ENCODE results near the gene PRR15. TPM values are rescaled to one million over a fixed set of nuclear protein-coding genes. Genes with fewer than 3 reads are reported as not detected.

Gene PRR15
- total and polyA plus RNA-seq, 2 of the 8 experiments (the other 6 are each of a cell fraction or from before 2014, with no cell fraction given), result 4.9 to 7.9 TPM

DNA sequence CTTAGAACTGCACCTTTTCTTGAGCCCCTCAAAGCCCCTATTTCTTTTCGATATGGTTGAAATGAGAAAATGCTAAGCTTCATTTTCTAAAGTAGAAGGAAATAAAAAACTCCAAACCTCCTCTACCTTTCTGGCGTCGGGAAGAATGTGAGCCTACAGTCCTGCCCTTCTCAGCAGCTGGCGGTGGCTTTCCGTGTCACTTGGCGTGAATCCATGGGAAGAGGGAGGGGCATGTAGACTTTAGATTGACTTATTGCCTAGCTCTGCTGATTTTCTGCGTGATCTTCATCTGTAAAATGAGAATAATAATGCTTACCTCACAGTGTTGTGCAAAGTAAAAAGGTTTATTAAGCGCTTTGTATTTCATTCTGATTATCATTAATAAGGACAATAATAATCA lies 35.0 kb downstream of the PRR15 start:
- H3K36me3 ChIP-seq (ENCODE audit: control insufficient read depth in 2 of 4, insufficient read depth in 4 of 4, low read length in 3 of 4), result no peaks in the 10 kb centered on the region
- H2BK120ac ChIP-seq (replicated peaks; ENCODE audit: low read depth, low read length), result no peak overlapping the region
- no peak overlapping the region for H2AFZ ChIP-seq (ENCODE audit: low read length)
- H2BK15ac ChIP-seq (ENCODE audit: low read length), result no peak overlapping the region
- TF ChIP-seq RNF2 (IDR thresholded peaks at IDR 0.05; ENCODE audit: borderline replicate concordance, low read depth, low read length, missing control alignments, poor library complexity, severe bottlenecking) (no peak), CBX8 (IDR thresholded peaks at IDR 0.05; ENCODE audit: borderline replicate concordance, low read depth, low read length) (no peak)
- CTCF ChIA-PET (ENCODE audit: partially characterized antibody), result interaction anchor here (1.5 to 3.6 kb wide), 2 partner anchors 11 to 37 kb away, joined by 3 to 19 read pairs; no protein-coding TSS in a partner anchor
- no peak overlapping the region for H4K91ac ChIP-seq (replicated peaks; ENCODE audit: insufficient read length, low read length)
- WGBS, 2 experiments (ENCODE audit: extremely low coverage in 1 of 2, insufficient coverage in 1 of 2, insufficient read length in 1 of 2, insufficient replicate concordance in 2 of 2, low coverage in 1 of 2, low lambda C conversion rate in 2 of 2, missing lambda C conversion rate in 1 of 2), result 91% methylated on average over 8 of the region's 8 CpGs; no CpG with 5 or more reads in 1 of the 2 experiments
- H3K9me3 ChIP-seq (ENCODE audit: insufficient read depth in 2 of 2, low read depth in 1 of 2, low read length in 1 of 2), result no peaks in the 10 kb centered on the region
- no peak overlapping the region for H2BK20ac ChIP-seq (ENCODE audit: low read length)
- no peaks in the 10 kb centered on the region for H4K20me1 ChIP-seq (replicated peaks in 1 of 2; ENCODE audit: control insufficient read depth in 1 of 2, insufficient read depth in 2 of 2, low read length in 2 of 2)
- H3K56ac ChIP-seq (replicated peaks; ENCODE audit: insufficient read length, low read depth, low read length), result no peak overlapping the region
- H3K4me3 ChIP-seq (ENCODE audit: extremely low read depth in 1 of 4, insufficient read depth in 2 of 4, low read depth in 3 of 4, low read length in 4 of 4), result no peak overlapping the region
- H3K23me2 ChIP-seq (ENCODE audit: low read depth, low read length), result no peaks in the 10 kb centered on the region; the same call in 1 of the 2 replicates
- no peak overlapping the region for H3K23ac ChIP-seq (ENCODE audit: insufficient read length)
- FAIRE-seq (no peak), DNase-seq (ENCODE audit: low read depth in 1 of 2, low spot score in 2 of 2) (no peak)
- H4K5ac ChIP-seq (ENCODE audit: insufficient read length, low read depth, low read length), result no peak overlapping the region
- H3K27ac ChIP-seq (ENCODE audit: low read depth, low read length), result no peak overlapping the region
- peaks cover 0 to 2% (median 1%) of the 10 kb centered on the region in 4 experiments; a peak in 2 of 7 replicates for H3K4me1 ChIP-seq (replicated peaks in 1 of 4; ENCODE audit: control insufficient read depth in 3 of 4, insufficient read depth in 4 of 4, low read length in 3 of 4)
- H3K79me2 ChIP-seq (ENCODE audit: control insufficient read depth in 1 of 2, insufficient read depth in 2 of 2, low read length in 2 of 2), result no peaks in the 10 kb centered on the region
- H2AK5ac ChIP-seq (ENCODE audit: low read depth, low read length), result no peak overlapping the region
- no peak overlapping the region for H3K14ac ChIP-seq (ENCODE audit: insufficient read length)
- H3K4me2 ChIP-seq (ENCODE audit: insufficient read depth in 1 of 2, low read depth in 2 of 2, low read length in 2 of 2), result no peak overlapping the region
- H3K79me1 ChIP-seq (ENCODE audit: low read depth, low read length), result no peaks in the 10 kb centered on the region
- no peak overlapping the region for H2BK12ac ChIP-seq (ENCODE audit: low read depth, low read length)
- H3K18ac ChIP-seq (ENCODE audit: extremely low read depth, low read length), result no peak overlapping the region
- H2BK5ac ChIP-seq (ENCODE audit: low read depth, low read length), result no peak overlapping the region
- no peaks in the 10 kb centered on the region for H3K27me3 ChIP-seq (replicated peaks in 1 of 4; ENCODE audit: control insufficient read depth in 3 of 4, extremely low read depth in 1 of 4, insufficient read depth in 3 of 4, low read length in 3 of 4)
- POLR2A ChIA-PET (ENCODE audit: partially characterized antibody), result no interaction called here
- H4K8ac ChIP-seq (ENCODE audit: extremely low read depth, insufficient read depth, low read length), result no peak overlapping the region
- H3K9ac ChIP-seq (replicated peaks in 1 of 4; ENCODE audit: extremely low read depth in 1 of 4, low read depth in 3 of 4, low read length in 3 of 4), result no peak overlapping the region
- no peak overlapping the region for H3K4ac ChIP-seq (replicated peaks; ENCODE audit: insufficient read length, low read depth, low read length)

All from H1 (cell line).